B cell (primary cell): ENCODE measurements around the gene MED12L. TPM values are rescaled to one million over a fixed set of nuclear protein-coding genes. Genes with fewer than 3 reads are reported as not detected.

Experiments used
- ATAC-seq: fragments of 200-7000 bp; cut with Tn5 transposase; one replicate; pipeline ENCODE4 v1.10.0; 2021; ENCODE audit warnings: low read depth, mild to moderate bottlenecking, moderate number of reproducible peaks, moderate library complexity
- CTCF ChIA-PET: fragments of 350-600 bp; sonication (Branson Sonifier 250); formaldehyde crosslinking; loops from one replicate; lab custom pipeline; 2021; ENCODE audit warnings: antibody characterized with exemption, inconsistent platforms; lab: Charles Lee
- POLR2A ChIA-PET: fragments of 350-600 bp; sonication (Branson Sonifier 250); formaldehyde crosslinking; loops from one replicate; lab custom pipeline; 2021; ENCODE audit warnings: antibody characterized with exemption; lab: Charles Lee
- DNase-seq: peaks from one replicate; pipeline ENCODE4 v3.0.0; 2013
- H2AFZ ChIP-seq: 2 replicates; pipeline ENCODE4 v1.6.1; 2012; ENCODE audit warnings: mild to moderate bottlenecking, low read depth, low read length; ENCODE audit not compliant: insufficient read depth, poor library complexity, severe bottlenecking
- H3K27ac ChIP-seq, 2 donors: 1 replicate in 1 of 2; 2 replicates in 1 of 2; pipeline ENCODE4 v1.5.1; 2012 to 2013; ENCODE audit warnings: low read length in 2 of 2, mild to moderate bottlenecking in 2 of 2, moderate library complexity in 1 of 2
- H3K27me3 ChIP-seq, 4 experiments: fragments of 200-600 bp in 1 of 4; sonication (generic) in 1 of 4; replicated peaks in 1 of 4; 1 replicate in 2 of 4; 2 replicates in 2 of 4; pipeline versions ENCODE4 v1.6.1 to v1.7.0; 2013 to 2016; ENCODE audit warnings: low read length in 3 of 4, mild to moderate bottlenecking in 2 of 4, mixed read lengths in 1 of 4, moderate library complexity in 1 of 4; ENCODE audit not compliant: insufficient read depth in 4 of 4, control insufficient read depth in 3 of 4; ENCODE audit errors: control extremely low read depth in 1 of 4
- H3K36me3 ChIP-seq, 2 experiments: replicated peaks in 1 of 2; 1 replicate in 1 of 2; 2 replicates in 1 of 2; pipeline versions ENCODE4 v1.6.1 to v1.7.1; 2013; ENCODE audit warnings: low read length in 1 of 2; ENCODE audit not compliant: insufficient read depth in 2 of 2, control insufficient read depth in 1 of 2; ENCODE audit errors: control extremely low read depth in 1 of 2, extremely low read depth in 1 of 2
- H3K4me1 ChIP-seq, 2 donors: fragments of 200-600 bp in 1 of 2; sonication (generic) in 1 of 2; 1 replicate in 1 of 2; 2 replicates in 1 of 2; pipeline versions ENCODE4 v1.5.1 to v1.6.1; 2013 to 2017; ENCODE audit warnings: low read length in 2 of 2; ENCODE audit not compliant: control insufficient read depth in 2 of 2, insufficient read depth in 2 of 2
- H3K4me2 ChIP-seq: replicated peaks from 2 replicates; pipeline ENCODE3; 2012; ENCODE audit warnings: mild to moderate bottlenecking, low read depth, low read length; ENCODE audit not compliant: poor library complexity, severe bottlenecking
- H3K4me3 ChIP-seq, 5 experiments: fragments of 200-600 bp in 1 of 5; sonication (generic) in 1 of 5; 1 replicate in 3 of 5; 2 replicates in 2 of 5; pipeline versions ENCODE4 v1.5.1 to v1.7.0; 2011 to 2016; ENCODE audit warnings: low read length in 4 of 5, mild to moderate bottlenecking in 4 of 5, low read depth in 2 of 5, control low read depth in 1 of 5, moderate library complexity in 1 of 5; ENCODE audit not compliant: insufficient read depth in 1 of 5; ENCODE audit errors: control extremely low read depth in 1 of 5, extremely low read depth in 1 of 5
- H3K79me2 ChIP-seq: fragments of 200-600 bp; sonication (generic); one replicate; pipeline ENCODE4 v1.6.0; 2016; ENCODE audit warnings: low read length; ENCODE audit not compliant: control insufficient read depth, insufficient read depth
- H3K9ac ChIP-seq: fragments of 200-600 bp; sonication (generic); 2 replicates; pipeline ENCODE4 v1.6.1; 2017; ENCODE audit warnings: mild to moderate bottlenecking, low read length, moderate library complexity
- H3K9me3 ChIP-seq, 3 donors: one replicate each; pipeline versions ENCODE4 v1.6.1 to v1.7.1; 2013; ENCODE audit warnings: low read length in 2 of 3; ENCODE audit not compliant: control insufficient read depth in 2 of 3, insufficient read depth in 1 of 3; ENCODE audit errors: control extremely low read depth in 1 of 3
- H4K20me1 ChIP-seq: 2 replicates; pipeline ENCODE4 v1.6.0; 2012; ENCODE audit warnings: mild to moderate bottlenecking, low read length; ENCODE audit not compliant: insufficient read depth, control insufficient read depth, poor library complexity, severe bottlenecking
- H3K27ac Mint-ChIP-seq: one replicate; pipeline ENCODE4 v1.8.0; 2021; ENCODE audit warnings: mixed read lengths
- H3K27me3 Mint-ChIP-seq: one replicate; pipeline ENCODE4 v1.8.0; 2021; ENCODE audit warnings: mixed read lengths
- H3K4me1 Mint-ChIP-seq: one replicate; pipeline ENCODE4 v1.8.0; 2021; ENCODE audit warnings: mixed read lengths
- H3K4me3 Mint-ChIP-seq: one replicate; pipeline ENCODE4 v1.8.0; 2021; ENCODE audit warnings: mixed read lengths
- H3K9me3 Mint-ChIP-seq: one replicate; pipeline ENCODE4 v1.8.0; 2022; ENCODE audit warnings: mixed read lengths; ENCODE audit not compliant: insufficient read depth
- CTCF ChIP-seq: fragments of 200-600 bp; IDR thresholded peaks from one replicate; pipeline ENCODE4 v1.8.0; 2022; ENCODE audit warnings: antibody characterized with exemption, mild to moderate bottlenecking
- EZH2 ChIP-seq: IDR thresholded peaks from 2 replicates; pipeline ENCODE4 v1.6.1; 2012; ENCODE audit warnings: borderline replicate concordance, low read depth, mild to moderate bottlenecking, moderate library complexity, low read length; ENCODE audit not compliant: insufficient read depth, poor library complexity, severe bottlenecking
- WGBS: methylation state at CpG from one replicate; pipeline ENCODE4 v1.1.5; 2013; ENCODE audit warnings: missing lambda C conversion rate; ENCODE audit not compliant: insufficient coverage; 5-methylcytosine and 5-hydroxymethylcytosine counted together
- intact Hi-C: fragments of 100-400 bp; cut with micrococcal nuclease; formaldehyde crosslinking; loops from one replicate; pipeline ENCODE4 v1.10.0; 2022
- polyA plus RNA-seq: library from polyadenylated mRNA; depleted of rRNA; stranded (reverse); fragments of >200 nt; gene quantifications from 2 replicates; pipeline ENCODE4 v1.2.3, GENCODE V29; 2012
- total RNA-seq, 2 donors: library from RNA; stranded (reverse); fragments of 120-200 nt in 1 of 2; gene quantifications; 1 replicate in 1 of 2; 2 replicates in 1 of 2; pipeline versions ENCODE4 v1.2.3 to v1.2.4, GENCODE V29; 2013 to 2022

Gene MED12L
- total and polyA plus RNA-seq, 2 donors (not counting 1 experiment from before 2014, with no cell fraction given): 0.07 to 0.30 TPM

DNA sequence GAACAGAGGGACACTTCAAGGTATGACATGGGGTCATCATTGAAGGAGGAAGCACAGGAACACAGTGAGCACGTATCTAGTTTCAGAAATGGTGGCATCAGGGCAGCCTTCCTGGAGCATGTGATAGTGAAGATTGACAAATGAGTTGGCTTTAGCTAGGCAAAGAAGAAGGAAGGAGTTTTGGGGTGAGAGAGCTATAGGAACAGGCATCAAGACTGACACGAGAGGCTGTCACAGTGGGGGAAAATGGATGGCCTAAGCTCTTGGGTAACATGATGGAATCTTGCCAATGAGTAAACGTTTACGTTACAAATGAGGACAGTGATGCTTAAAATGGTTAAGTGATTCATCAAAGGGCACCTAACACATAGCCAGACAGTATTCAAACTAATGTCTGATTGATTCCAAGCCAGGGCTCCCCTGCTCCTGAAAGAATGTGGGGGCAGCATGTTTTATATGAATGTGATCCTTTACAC, 140.7 kb downstream of the MED12L start:
- Histone ChIP-seq H3K79me2 (peaks cover 11% of the 10 kb centered on the region), H3K4me2 (no peak overlapping the region), H3K4me1 (peaks cover 33 to 35% of the 10 kb centered on the region in 2 donors), H3K9ac (no peak overlapping the region), H3K27ac (no peak overlapping the region), H3K36me3 (peaks cover 0 to 5% of the 10 kb centered on the region in 2 experiments), H4K20me1 (no peaks in the 10 kb centered on the region), H3K27me3 (no peaks in the 10 kb centered on the region), H3K4me3 (no peak overlapping the region), H3K9me3 (peaks cover 0 to 8% (median 0%) of the 10 kb centered on the region in 3 donors), H2AFZ (no peak overlapping the region)
- DNase-seq (no peak), ATAC-seq (no peak)
- Mint-ChIP-seq H3K27me3 (no peaks in the 10 kb centered on the region), H3K4me1 (peaks cover 30% of the 10 kb centered on the region), H3K27ac (no peak overlapping the region), H3K9me3 (no peaks in the 10 kb centered on the region), H3K4me3 (no peak overlapping the region)
- ChIA-PET CTCF (interaction anchor here (0.8 to 12.2 kb wide), 14 partner anchors 8 to 101 kb away, joined by 3 to 460 read pairs (median 6); partner anchors contain the start of gene P2RY14), POLR2A (no interaction called here)
- intact Hi-C loops: loop anchor here (2.0 kb wide), 1 partner anchor 693 kb away; no protein-coding TSS in a partner anchor
- WGBS: 82% methylated on average over 2 of the region's 4 CpGs
- TF ChIP-seq CTCF: no peak

GRCh38 chr3:151226825-151227224, 141.4 kb downstream of the MED12L start:
- intact Hi-C loops: loop anchor here (1.0 to 2.0 kb wide), 5 partner anchors 56 to 692 kb away; no protein-coding TSS in a partner anchor

More at GRCh38 chr3:151226825-151227224, 141.4 kb downstream of the MED12L start:
- no peak overlapping the region for H3K4me2 ChIP-seq
- H3K79me2 ChIP-seq: peaks cover 11% of the 10 kb centered on the region
- ChIA-PET CTCF (interaction anchor here (0.7 to 12.2 kb wide), 21 partner anchors 9 to 612 kb away, joined by 3 to 460 read pairs (median 7); partner anchors contain the start of gene P2RY14), POLR2A (interaction anchor here (0.6 to 4.3 kb wide), 2 partner anchors 42 to 53 kb away, joined by 4 to 52 read pairs; partner anchors contain the start of gene P2RY14)
- no peak overlapping the region for H3K4me3 ChIP-seq
- DNase-seq (no peak), ATAC-seq (no peak)
- H4K20me1 ChIP-seq: no peaks in the 10 kb centered on the region
- H3K27ac Mint-ChIP-seq: no peak overlapping the region
- H3K9ac ChIP-seq: no peak overlapping the region
- H3K27me3 ChIP-seq: no peaks in the 10 kb centered on the region
- no peaks in the 10 kb centered on the region for H3K9me3 Mint-ChIP-seq
- no peak for TF ChIP-seq EZH2
- no peak for TF ChIP-seq CTCF
- peaks cover 0 to 5% of the 10 kb centered on the region in 2 experiments for H3K36me3 ChIP-seq
- H3K27ac ChIP-seq: no peak overlapping the region
- H3K4me1 Mint-ChIP-seq: peaks cover 37% of the 10 kb centered on the region
- peaks cover 39 to 40% of the 10 kb centered on the region in 2 donors for H3K4me1 ChIP-seq
- H3K9me3 ChIP-seq: peaks cover 0 to 1% (median 0%) of the 10 kb centered on the region in 3 donors
- no peaks in the 10 kb centered on the region for H3K27me3 Mint-ChIP-seq
- no peak overlapping the region for H2AFZ ChIP-seq
- no peak overlapping the region for H3K4me3 Mint-ChIP-seq
- WGBS: 78% methylated on average over 4 of the region's 5 CpGs
